ENCODE measurements around the gene SHOX. TPM values are rescaled to one million over a fixed set of nuclear protein-coding genes. Genes with fewer than 3 reads are reported as not detected.

SHOX gene
- total RNA-seq, 1 experiment from 2014 or later = not detected

GRCh38 chrX:629230-630006 is 1.2 kb upstream of the SHOX start:
- Histone ChIP-seq H3K4me1 (no peaks in the 10 kb centered on the region), H3K4me3 (ENCODE audit: low read depth, low read length) (no peak overlapping the region), H3K9me3 (no peaks in the 10 kb centered on the region), H3K36me3 (ENCODE audit: control insufficient read depth, insufficient read depth, low read length) (no peaks in the 10 kb centered on the region), H3K27me3 (replicated peaks; ENCODE audit: control insufficient read depth, insufficient read depth, low read length) (no peaks in the 10 kb centered on the region)
- BruUV-seq (replicated peaks) = no TSS peak
- H3K9me3 Mint-ChIP-seq (ENCODE audit: unreplicated experiment) = peaks cover 51% of the 10 kb centered on the region
- no peak overlapping the region for H3K27ac Mint-ChIP-seq (ENCODE audit: unreplicated experiment)
- intact Hi-C loops (cut with micrococcal nuclease; ENCODE audit: unreplicated experiment) = no loop called here
- no peak for TF ChIP-seq CTCF (IDR thresholded peaks at IDR 0.05; ENCODE audit: insufficient read depth in 1 of 2, low read depth in 1 of 2, low read length in 1 of 2, severe bottlenecking in 1 of 2, unreplicated experiment in 1 of 2)
- H3K4me1 Mint-ChIP-seq (ENCODE audit: low read depth, unreplicated experiment) = no peaks in the 10 kb centered on the region
- ChIA-PET POLR2A (no interaction called here), CTCF (no interaction called here)
- no peak for DNase-seq
- H3K4me3 Mint-ChIP-seq (ENCODE audit: unreplicated experiment) = no peak overlapping the region
- H3K27me3 Mint-ChIP-seq (ENCODE audit: insufficient read depth, unreplicated experiment) = peaks cover 24% of the 10 kb centered on the region
- H3K36me3 Mint-ChIP-seq (ENCODE audit: insufficient read depth, unreplicated experiment) = peaks cover 11% of the 10 kb centered on the region

GRCh38 chrX:630007-630611 is 482 bp upstream of the SHOX start:
- H3K9me3 Mint-ChIP-seq (ENCODE audit: unreplicated experiment) = peaks cover 44% of the 10 kb centered on the region
- Histone ChIP-seq H3K4me1 (no peaks in the 10 kb centered on the region), H3K9me3 (no peaks in the 10 kb centered on the region), H3K36me3 (ENCODE audit: control insufficient read depth, insufficient read depth, low read length) (no peaks in the 10 kb centered on the region), H3K4me3 (ENCODE audit: low read depth, low read length) (no peak overlapping the region), H3K27me3 (replicated peaks; ENCODE audit: control insufficient read depth, insufficient read depth, low read length) (no peaks in the 10 kb centered on the region)
- peaks cover 11% of the 10 kb centered on the region for H3K36me3 Mint-ChIP-seq (ENCODE audit: insufficient read depth, unreplicated experiment)
- intact Hi-C loops (cut with micrococcal nuclease; ENCODE audit: unreplicated experiment) = no loop called here
- BruUV-seq (replicated peaks) = no TSS peak
- peaks cover 24% of the 10 kb centered on the region for H3K27me3 Mint-ChIP-seq (ENCODE audit: insufficient read depth, unreplicated experiment)
- CTCF ChIA-PET = no interaction called here
- DNase-seq = no peak
- H3K27ac Mint-ChIP-seq (ENCODE audit: unreplicated experiment) = no peak overlapping the region
- no peak for TF ChIP-seq CTCF (IDR thresholded peaks at IDR 0.05; ENCODE audit: insufficient read depth in 1 of 2, low read depth in 1 of 2, low read length in 1 of 2, severe bottlenecking in 1 of 2, unreplicated experiment in 1 of 2)
- no peaks in the 10 kb centered on the region for H3K4me1 Mint-ChIP-seq (ENCODE audit: low read depth, unreplicated experiment)
- POLR2A ChIA-PET = no interaction called here
- no peak overlapping the region for H3K4me3 Mint-ChIP-seq (ENCODE audit: unreplicated experiment)

GRCh38 chrX:631802-632365 is 1.3 kb downstream of the SHOX start:
- intact Hi-C loops (cut with micrococcal nuclease; ENCODE audit: unreplicated experiment) = no loop called here
- H3K36me3 ChIP-seq (ENCODE audit: control insufficient read depth, insufficient read depth, low read length) = no peaks in the 10 kb centered on the region
- Mint-ChIP-seq H3K36me3 (ENCODE audit: insufficient read depth, unreplicated experiment) (peaks cover 9% of the 10 kb centered on the region), H3K4me3 (ENCODE audit: unreplicated experiment) (no peak overlapping the region), H3K9me3 (ENCODE audit: unreplicated experiment) (peaks cover 26% of the 10 kb centered on the region), H3K27ac (ENCODE audit: unreplicated experiment) (no peak overlapping the region), H3K27me3 (ENCODE audit: insufficient read depth, unreplicated experiment) (peaks cover 14% of the 10 kb centered on the region), H3K4me1 (ENCODE audit: low read depth, unreplicated experiment) (no peaks in the 10 kb centered on the region)
- no peak for DNase-seq
- no TSS peak for BruUV-seq (replicated peaks)
- ChIA-PET CTCF (no interaction called here), POLR2A (no interaction called here)
- H3K4me3 ChIP-seq (ENCODE audit: low read depth, low read length) = no peak overlapping the region
- H3K27me3 ChIP-seq (replicated peaks; ENCODE audit: control insufficient read depth, insufficient read depth, low read length) = no peaks in the 10 kb centered on the region
- H3K4me1 ChIP-seq = no peaks in the 10 kb centered on the region
- no peaks in the 10 kb centered on the region for H3K9me3 ChIP-seq
- no peak for TF ChIP-seq CTCF (IDR thresholded peaks at IDR 0.05; ENCODE audit: insufficient read depth in 1 of 2, low read depth in 1 of 2, low read length in 1 of 2, severe bottlenecking in 1 of 2, unreplicated experiment in 1 of 2)

Measured in Caco-2 (cell line).